ENCODE measurements around the gene FAM117A.

- no peak for TF ChIP-seq CTCF (IDR thresholded peaks at IDR 0.05)
- TF ChIP-seq POLR2A (IDR thresholded peaks at IDR 0.05), result no peak
These were observed 11.8 kb upstream of the FAM117A start for GRCh38 chr17:49775546-49776260.

Measured in lower leg skin (tissue), 3 donors.